H1 (cell line): Measurements from ENCODE around the gene CEP250. TPM values are rescaled to one million over a fixed set of nuclear protein-coding genes. Genes with fewer than 3 reads are reported as not detected.

Experiments
- CTCF ChIP-seq, 3 experiments: IDR thresholded peaks; 1 replicate in 2 of 3; 2 replicates in 1 of 3; pipeline versions ENCODE4 v1.5.1 to v1.6.1; 2011; ENCODE audit warnings: low read length in 3 of 3, mild to moderate bottlenecking in 3 of 3, inconsistent platforms in 2 of 3, low read depth in 1 of 3, moderate library complexity in 1 of 3; ENCODE audit not compliant: insufficient read depth in 1 of 3; ENCODE audit errors: control extremely low read depth in 1 of 3
- polyA plus RNA-seq, 7 experiments: library from polyadenylated mRNA; depleted of rRNA in 3 of 7; stranded (reverse) in 5 of 7; unstranded in 2 of 7; fragments of >200 nt in 5 of 7; fragments of 200-250 nt in 2 of 7; gene quantifications; 1 replicate in 5 of 7; 2 replicates in 1 of 7; 4 replicates in 1 of 7; pipeline versions ENCODE4 v1.2.1 to v1.2.3, GENCODE V29; 2011 to 2013; ENCODE audit warnings: missing spikeins in 2 of 7, mixed read lengths in 2 of 7
- total RNA-seq: library from RNA; stranded (reverse); fragmentation: NEBNext Ultra II Directional; extraction: Animal tissue kit (Norgen Biotek cat#: 25700); gene quantifications from 2 replicates; pipeline ENCODE4 v1.2.1, GENCODE V29; 2021

CEP250 gene
- total and polyA plus RNA-seq, 2 of the 8 experiments (the other 6 are each of a cell fraction or from before 2014, with no cell fraction given), result 2.6 to 33.7 TPM

DNA sequence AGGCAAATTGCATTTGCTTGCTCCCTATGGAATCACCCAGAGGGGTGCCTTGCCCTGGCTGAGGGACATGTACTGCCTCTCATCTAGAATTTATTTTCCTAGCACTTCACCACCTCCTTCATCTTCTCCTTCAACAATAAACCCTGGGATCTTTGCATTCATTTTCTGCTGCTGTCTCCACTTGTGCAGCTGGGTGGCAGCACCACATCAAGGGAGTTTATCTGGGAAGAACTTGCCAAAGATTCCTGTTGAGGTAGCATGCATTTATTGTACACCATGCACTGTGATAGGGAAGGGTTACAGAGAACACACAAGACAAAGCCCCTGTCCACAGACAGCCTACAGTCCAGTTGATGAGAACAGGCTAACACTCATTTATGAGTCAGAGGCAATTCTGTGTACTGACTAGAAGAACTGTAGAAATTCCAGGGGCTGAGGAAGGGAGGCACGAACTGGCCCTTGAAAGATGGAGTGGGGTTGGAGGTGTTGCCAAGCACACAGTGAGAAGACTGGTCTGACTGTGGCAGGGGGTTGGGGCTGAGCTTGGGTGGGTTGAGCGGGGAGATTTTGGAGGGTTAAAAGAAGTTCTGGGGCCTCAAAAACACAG is 56.5 kb downstream of the CEP250 start (continued):
- peak in 2 of 3 experiments; percentile 55 to 71; a peak in 2 of 4 replicates for TF ChIP-seq CTCF (IDR thresholded peaks at IDR 0.05; ENCODE audit: control extremely low read depth in 1 of 3, insufficient read depth in 1 of 3, low read depth in 1 of 3, low read length in 3 of 3)
